ENCODE measurements around the gene AGR3. TPM values are rescaled to one million over a fixed set of nuclear protein-coding genes. Genes with fewer than 3 reads are reported as not detected.
"Not testable (repeated sequence)": the region's sequence is repeated elsewhere in the genome, so short reads cannot be mapped to it uniquely, and the experiment has no call there.

The AGR3 gene
- total and polyA plus RNA-seq, 10 donors, result 0.38 TPM; not detected in 9

GRCh38 chr7:16879181-16879580 is 2.6 kb downstream of the AGR3 start:
- H3K27ac ChIP-seq, result no peak overlapping the region
- intact Hi-C loops (cut with DNase I; ENCODE audit: low total_unique reads), result no loop called here
- H3K27me3 ChIP-seq (replicated peaks in 1 of 7), result no peaks in the 10 kb centered on the region
- WGBS, 5 donors, result 78 to 90% (median 85%) methylated on average over 1 of the region's 1 CpG
- no peaks in the 10 kb centered on the region for H3K36me3 ChIP-seq
- peaks cover 0 to 5% (median 0%) of the 10 kb centered on the region in 6 donors for H3K4me1 ChIP-seq
- no peak overlapping the region for H3K4me3 ChIP-seq
- DNase-seq, result no peak
- H3K9me3 ChIP-seq, result no peaks in the 10 kb centered on the region
- no peak for TF ChIP-seq POLR2A (IDR thresholded peaks at IDR 0.05)
- TF ChIP-seq POLR2AphosphoS5 (IDR thresholded peaks at IDR 0.05), result no peak
- TF ChIP-seq, protein P1, sequence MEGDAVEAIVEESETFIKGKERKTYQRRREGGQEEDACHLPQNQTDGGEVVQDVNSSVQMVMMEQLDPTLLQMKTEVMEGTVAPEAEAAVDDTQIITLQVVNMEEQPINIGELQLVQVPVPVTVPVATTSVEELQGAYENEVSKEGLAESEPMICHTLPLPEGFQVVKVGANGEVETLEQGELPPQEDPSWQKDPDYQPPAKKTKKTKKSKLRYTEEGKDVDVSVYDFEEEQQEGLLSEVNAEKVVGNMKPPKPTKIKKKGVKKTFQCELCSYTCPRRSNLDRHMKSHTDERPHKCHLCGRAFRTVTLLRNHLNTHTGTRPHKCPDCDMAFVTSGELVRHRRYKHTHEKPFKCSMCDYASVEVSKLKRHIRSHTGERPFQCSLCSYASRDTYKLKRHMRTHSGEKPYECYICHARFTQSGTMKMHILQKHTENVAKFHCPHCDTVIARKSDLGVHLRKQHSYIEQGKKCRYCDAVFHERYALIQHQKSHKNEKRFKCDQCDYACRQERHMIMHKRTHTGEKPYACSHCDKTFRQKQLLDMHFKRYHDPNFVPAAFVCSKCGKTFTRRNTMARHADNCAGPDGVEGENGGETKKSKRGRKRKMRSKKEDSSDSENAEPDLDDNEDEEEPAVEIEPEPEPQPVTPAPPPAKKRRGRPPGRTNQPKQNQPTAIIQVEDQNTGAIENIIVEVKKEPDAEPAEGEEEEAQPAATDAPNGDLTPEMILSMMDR (IDR thresholded peaks at IDR 0.05 in 8 of 11, conservative IDR thresholded peaks at IDR 0.05 in 3 of 11), result no peak

DNA sequence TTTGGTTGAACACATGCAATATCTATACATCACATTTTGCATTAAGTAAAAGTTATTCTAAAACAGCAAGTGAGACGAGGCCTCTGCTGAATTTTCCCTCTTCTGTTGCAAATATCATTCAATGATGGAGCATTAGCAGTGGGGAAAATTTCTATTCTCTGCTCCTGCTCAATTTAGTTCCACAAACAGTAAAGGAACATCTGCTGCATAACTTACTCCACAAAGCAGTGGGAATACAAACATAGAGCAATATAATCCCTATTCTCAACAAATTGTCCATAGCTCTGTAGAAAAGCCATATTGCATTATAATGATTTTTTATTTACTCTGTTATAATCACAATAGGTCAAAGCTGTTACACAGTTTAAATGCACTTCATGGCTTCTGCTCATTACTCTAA is 5.9 kb downstream of the AGR3 start:
- WGBS, 5 donors, result 69 to 97% (median 80%) methylated on average over 1 of the region's 1 CpG
- intact Hi-C loops (cut with DNase I; ENCODE audit: low total_unique reads), result no loop called here
- H3K4me3 ChIP-seq, result no peak overlapping the region
- no peaks in the 10 kb centered on the region for H3K27me3 ChIP-seq (replicated peaks in 1 of 7)
- TF ChIP-seq POLR2A (IDR thresholded peaks at IDR 0.05) (no peak), POLR2AphosphoS5 (IDR thresholded peaks at IDR 0.05) (no peak)
- TF ChIP-seq, protein P1 (IDR thresholded peaks at IDR 0.05 in 8 of 11, conservative IDR thresholded peaks at IDR 0.05 in 3 of 11), result no peak
- no peak overlapping the region for H3K27ac ChIP-seq
- H3K36me3 ChIP-seq, result no peaks in the 10 kb centered on the region
- no peaks in the 10 kb centered on the region for H3K4me1 ChIP-seq
- DNase-seq, result no peak
- peaks cover 0 to 17% (median 14%) of the 10 kb centered on the region in 8 donors for H3K9me3 ChIP-seq

DNA sequence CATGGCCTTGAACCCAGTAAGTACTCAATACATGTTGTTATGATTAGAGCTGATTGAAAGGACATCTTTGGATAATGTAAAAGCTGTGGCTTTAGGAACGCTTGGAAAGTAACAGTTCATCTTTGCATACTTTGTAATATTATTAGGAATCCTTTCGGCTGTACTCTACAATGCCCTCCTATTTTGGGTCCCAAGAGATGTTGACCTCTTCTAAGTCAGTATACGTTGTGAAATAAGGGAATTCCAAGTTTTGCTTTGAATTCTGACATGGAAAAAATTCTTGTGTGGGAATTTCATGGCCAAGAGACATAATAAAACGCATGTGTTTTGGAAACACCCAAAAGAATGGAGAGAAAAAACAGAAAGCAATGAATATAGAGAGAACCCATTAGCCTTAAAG is 7.7 kb downstream of the AGR3 start:
- 37 to 67% (median 50%) methylated on average over 4 of the region's 4 CpGs for WGBS, 5 donors
- no peaks in the 10 kb centered on the region for H3K4me1 ChIP-seq
- intact Hi-C loops (cut with DNase I; ENCODE audit: low total_unique reads), result no loop called here
- no peak for DNase-seq
- no peaks in the 10 kb centered on the region for H3K27me3 ChIP-seq (replicated peaks in 1 of 7)
- H3K9me3 ChIP-seq, result peaks cover 0 to 17% (median 14%) of the 10 kb centered on the region in 8 donors
- H3K27ac ChIP-seq, result no peak overlapping the region
- TF ChIP-seq POLR2A (IDR thresholded peaks at IDR 0.05), result no peak
- TF ChIP-seq, protein P1 (IDR thresholded peaks at IDR 0.05 in 8 of 11, conservative IDR thresholded peaks at IDR 0.05 in 3 of 11), result no peak
- TF ChIP-seq POLR2AphosphoS5 (IDR thresholded peaks at IDR 0.05), result no peak
- no peak overlapping the region for H3K4me3 ChIP-seq
- H3K36me3 ChIP-seq, result no peaks in the 10 kb centered on the region

DNA sequence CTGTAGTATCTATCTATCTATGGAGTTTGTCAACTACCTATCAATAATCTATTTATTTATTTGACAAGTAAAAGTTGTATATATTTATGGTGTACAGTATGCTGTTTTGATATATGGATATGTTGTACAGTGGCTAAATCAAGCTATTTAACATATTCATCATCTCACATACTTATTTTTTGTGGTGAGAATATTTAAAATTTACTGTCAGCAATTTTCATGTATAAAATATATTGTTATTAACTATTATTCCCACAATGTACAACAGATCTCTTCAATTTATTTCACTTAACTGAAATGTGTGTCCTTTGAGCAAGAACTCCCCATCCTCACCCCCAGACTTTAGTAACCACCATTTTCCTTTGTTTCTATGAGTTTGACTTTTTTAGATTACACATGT is 14.5 kb downstream of the AGR3 start:
- no peaks in the 10 kb centered on the region for H3K27me3 ChIP-seq (replicated peaks in 1 of 7)
- H3K4me1 ChIP-seq, result no peaks in the 10 kb centered on the region
- DNase-seq, result no peak
- peaks cover 0 to 13% (median 9%) of the 10 kb centered on the region in 8 donors for H3K9me3 ChIP-seq
- no peaks in the 10 kb centered on the region for H3K36me3 ChIP-seq
- no peak overlapping the region for H3K4me3 ChIP-seq
- no peak overlapping the region for H3K27ac ChIP-seq
- intact Hi-C loops (cut with DNase I; ENCODE audit: low total_unique reads), result no loop called here
- TF ChIP-seq, protein P1 (IDR thresholded peaks at IDR 0.05 in 8 of 11, conservative IDR thresholded peaks at IDR 0.05 in 3 of 11), result no peak
- TF ChIP-seq POLR2A (IDR thresholded peaks at IDR 0.05) (no peak), POLR2AphosphoS5 (IDR thresholded peaks at IDR 0.05) (no peak)

DNA sequence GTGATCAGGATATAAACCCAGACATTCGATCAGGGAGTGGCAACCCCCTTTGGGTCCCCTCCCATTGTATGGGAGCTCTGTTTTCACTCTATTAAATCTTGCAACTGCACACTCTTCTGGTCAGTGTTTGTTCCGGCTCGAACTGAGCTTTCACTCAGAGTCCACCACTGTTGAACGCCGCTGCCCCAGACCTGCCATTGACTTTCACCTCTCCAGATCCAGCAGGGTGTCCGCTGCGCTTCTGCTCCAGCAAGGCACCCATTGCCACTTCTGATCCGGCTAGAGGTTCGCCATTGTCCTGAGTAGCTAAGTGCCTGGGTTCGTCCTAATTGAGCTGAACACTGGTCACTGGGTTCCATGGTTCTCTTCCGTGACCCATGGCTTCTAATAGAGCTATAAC is 28.6 kb downstream of the AGR3 start:
- intact Hi-C loops (cut with DNase I; ENCODE audit: low total_unique reads), result not testable (repeated sequence)
- 93 to 98% (median 95%) methylated on average over 11 of the region's 11 CpGs for WGBS, 5 donors
- H3K4me1 ChIP-seq, result peaks cover 0 to 18% (median 5%) of the 10 kb centered on the region in 6 donors

More for the DNA sequence above, 28.6 kb downstream of the AGR3 start:
- not testable (repeated sequence) for H3K36me3 ChIP-seq; H3K27me3 ChIP-seq (replicated peaks in 1 of 7); H3K9me3 ChIP-seq; DNase-seq; H3K27ac ChIP-seq; H3K4me3 ChIP-seq

Measured in spleen (tissue), 11 donors.